Gastrocnemius medialis (tissue), 4 donors: ENCODE results near the gene HSPB2. TPM values are rescaled to one million over a fixed set of nuclear protein-coding genes. Genes with fewer than 3 reads are reported as not detected.

Experiments used
- ATAC-seq, 2 donors: fragments of 150-250 bp; one replicate each; pipeline ENCODE4 v1.9.1; 2016
- DNase-seq, 2 donors: peaks; one replicate each; pipeline ENCODE4 v3.0.0-alpha.2; 2019
- H3K27ac ChIP-seq, 4 donors: fragments of 200-600 bp; sonication (generic); 1 replicate in 1 of 4; 2 replicates in 3 of 4; pipeline ENCODE4 v1.5.1; 2016 to 2018; ENCODE audit warnings: mild to moderate bottlenecking in 2 of 4, moderate library complexity in 1 of 4
- H3K27me3 ChIP-seq, 3 donors: fragments of 200-600 bp; sonication (generic) in 2 of 3; 1 replicate in 1 of 3; 2 replicates in 2 of 3; pipeline versions ENCODE4 v1.5.1 to v1.6.0; 2016 to 2019; ENCODE audit warnings: mild to moderate bottlenecking in 1 of 3, moderate library complexity in 1 of 3
- H3K36me3 ChIP-seq, 2 donors: fragments of 200-600 bp; sonication (generic) in 1 of 2; one replicate each; pipeline ENCODE4 v1.5.1; 2017 to 2018
- H3K4me1 ChIP-seq, 2 donors: fragments of 200-600 bp; sonication (generic) in 1 of 2; one replicate each; pipeline ENCODE4 v1.5.1; 2016 to 2017; ENCODE audit warnings: mild to moderate bottlenecking in 2 of 2
- H3K4me3 ChIP-seq, 4 donors: fragments of 200-600 bp; sonication (generic) in 3 of 4; 1 replicate in 1 of 4; 2 replicates in 3 of 4; pipeline ENCODE4 v1.5.1; 2016 to 2019; ENCODE audit warnings: mild to moderate bottlenecking in 2 of 4
- H3K9me3 ChIP-seq, 3 donors: fragments of 200-600 bp; sonication (generic) in 2 of 3; 1 replicate in 1 of 3; 2 replicates in 2 of 3; pipeline ENCODE4 v1.5.1; 2016 to 2019
- CTCF ChIP-seq, 5 experiments: fragments of 450-650 bp in 3 of 5; fragments of 200-600 bp in 2 of 5; sonication (generic) in 2 of 5; IDR thresholded peaks in 4 of 5; conservative IDR thresholded peaks in 1 of 5; 1 replicate in 4 of 5; 2 replicates in 1 of 5; pipeline ENCODE4 v1.5.1; 2016 to 2019; ENCODE audit warnings: antibody characterized with exemption in 5 of 5, mild to moderate bottlenecking in 3 of 5, moderate library complexity in 3 of 5
- POLR2A ChIP-seq, 2 donors: fragments of 450-650 bp; IDR thresholded peaks; one replicate each; pipeline ENCODE4 v1.6.1; 2017; ENCODE audit warnings: antibody characterized with exemption in 2 of 2, mild to moderate bottlenecking in 2 of 2, moderate library complexity in 2 of 2
- in situ Hi-C, 4 donors: fragments of 200-750 bp; cut with MboI; loops; one replicate each; pipeline versions ENCODE4 v1.15.0 to v1.8.0; 2017; ENCODE audit warnings: low sequenced_read_pairs in 4 of 4
- intact Hi-C: fragments of 100-400 bp; cut with DNase I; formaldehyde crosslinking; loops from one replicate; pipeline ENCODE4 v1.15.1; 2023; ENCODE audit warnings: low total_unique reads
- total RNA-seq, 4 donors: library from RNA; depleted of rRNA; stranded (reverse); fragments of >200 nt; gene quantifications; one replicate each; pipeline versions ENCODE4 v1.1.0 to v1.2.3, GENCODE V29; 2016

Gene HSPB2
- total RNA-seq, 4 donors from 2014 or later, result 0.41 to 4.6 (median 2.4) TPM

- TF ChIP-seq POLR2A (IDR thresholded peaks at IDR 0.05) (no peak), CTCF (IDR thresholded peaks at IDR 0.05 in 4 of 5, conservative IDR thresholded peaks at IDR 0.05 in 1 of 5) (no peak)
- ATAC-seq, result no peak
- no peak overlapping the region for H3K4me3 ChIP-seq
- H3K9me3 ChIP-seq, result no peaks in the 10 kb centered on the region
- H3K27ac ChIP-seq, result peak overlapping the region in 3 of 4 donors; percentile 17 to 66 (median 49)
- in situ Hi-C loops, result no loop called here
- intact Hi-C loops, result no loop called here
- no peaks in the 10 kb centered on the region for H3K36me3 ChIP-seq
- H3K4me1 ChIP-seq, result peaks cover 15 to 21% of the 10 kb centered on the region in 2 donors
- no peaks in the 10 kb centered on the region for H3K27me3 ChIP-seq
- DNase-seq, result no peak
Observed at GRCh38 chr11:111946499-111946898, 34.0 kb downstream of the HSPB2 start.

- Histone ChIP-seq H3K27me3 (no peaks in the 10 kb centered on the region), H3K4me3 (no peak overlapping the region), H3K4me1 (peaks cover 10 to 14% of the 10 kb centered on the region in 2 donors), H3K36me3 (no peaks in the 10 kb centered on the region), H3K27ac (peak overlapping the region in 3 of 4 donors; percentile 17 to 66 (median 49)), H3K9me3 (no peaks in the 10 kb centered on the region)
- ATAC-seq (no peak), DNase-seq (no peak)
- in situ Hi-C loops, result no loop called here
- intact Hi-C loops, result no loop called here
- no peak for TF ChIP-seq POLR2A (IDR thresholded peaks at IDR 0.05)
- no peak for TF ChIP-seq CTCF (IDR thresholded peaks at IDR 0.05 in 4 of 5, conservative IDR thresholded peaks at IDR 0.05 in 1 of 5)
Observed at GRCh38 chr11:111947143-111947542, 34.6 kb downstream of the HSPB2 start.

GRCh38 chr11:111949519-111950426, 37.2 kb downstream of the HSPB2 start:
- DNase-seq (no peak), ATAC-seq (no peak)
- H3K4me3 ChIP-seq, result no peak overlapping the region
- intact Hi-C loops (no loop called here), in situ Hi-C loops (no loop called here)
- TF ChIP-seq POLR2A (IDR thresholded peaks at IDR 0.05) (no peak), CTCF (IDR thresholded peaks at IDR 0.05 in 4 of 5, conservative IDR thresholded peaks at IDR 0.05 in 1 of 5) (no peak)
- H3K9me3 ChIP-seq, result no peaks in the 10 kb centered on the region
- H3K4me1 ChIP-seq, result peaks cover 0 to 5% of the 10 kb centered on the region in 2 donors
- no peak overlapping the region for H3K27ac ChIP-seq
- H3K36me3 ChIP-seq, result no peaks in the 10 kb centered on the region
- H3K27me3 ChIP-seq, result no peaks in the 10 kb centered on the region

GRCh38 chr11:111951565-111951964, 39.0 kb downstream of the HSPB2 start:
- Histone ChIP-seq H3K36me3 (no peaks in the 10 kb centered on the region), H3K9me3 (no peaks in the 10 kb centered on the region), H3K27ac (no peak overlapping the region), H3K4me3 (no peak overlapping the region), H3K27me3 (no peaks in the 10 kb centered on the region), H3K4me1 (peaks cover 0 to 4% of the 10 kb centered on the region in 2 donors)
- intact Hi-C loops, result no loop called here
- no peak for TF ChIP-seq CTCF (IDR thresholded peaks at IDR 0.05 in 4 of 5, conservative IDR thresholded peaks at IDR 0.05 in 1 of 5)
- no peak for TF ChIP-seq POLR2A (IDR thresholded peaks at IDR 0.05)
- no peak for ATAC-seq
- DNase-seq, result no peak
- in situ Hi-C loops, result no loop called here
